Activated T-helper 2 cell treated with anti-CD3 and anti-CD28 coated beads, Interferon-gamma antibody, Interleukin-2, Interleukin-4, amounts not matched to agents 10 μg/mL and 5 μg/mL and 100 μg/mL, durations not matched to agents 14 hours and 24 hours and 36 hours (primary cell): ENCODE measurements around the gene NPHS1. TPM values are rescaled to one million over a fixed set of nuclear protein-coding genes. Genes with fewer than 3 reads are reported as not detected.
"Not testable (repeated sequence)": the region's sequence is repeated elsewhere in the genome, so short reads cannot be mapped to it uniquely, and the experiment has no call there.

ENCODE experiments used
- DNase-seq: peaks from one replicate; pipeline ENCODE4 v3.0.0; 2021; ENCODE audit warnings: low spot score
- H3K27ac Mint-ChIP-seq: one replicate; pipeline ENCODE4 v1.8.0; 2021; ENCODE audit warnings: mixed read lengths
- H3K27me3 Mint-ChIP-seq: one replicate; pipeline ENCODE4 v1.8.0; 2021; ENCODE audit warnings: low read depth, mixed read lengths
- H3K36me3 Mint-ChIP-seq: one replicate; pipeline ENCODE4 v1.8.0; 2021; ENCODE audit warnings: low read depth, mixed read lengths
- H3K4me1 Mint-ChIP-seq: one replicate; pipeline ENCODE4 v1.8.0; 2021; ENCODE audit warnings: low read depth, mixed read lengths
- H3K4me3 Mint-ChIP-seq: one replicate; pipeline ENCODE4 v1.8.0; 2021; ENCODE audit warnings: low read depth, mild to moderate bottlenecking, moderate library complexity, mixed read lengths
- H3K9me3 Mint-ChIP-seq: one replicate; pipeline ENCODE4 v1.8.0; 2021; ENCODE audit warnings: mixed read lengths
- intact Hi-C: fragments of 100-400 bp; cut with micrococcal nuclease; formaldehyde crosslinking; loops from one replicate; pipeline ENCODE4 v1.15.1; 2023
- total RNA-seq: library from RNA; stranded (reverse); gene quantifications from 2 replicates; pipeline ENCODE4 v1.2.3, GENCODE V29; 2022

NPHS1 gene
- total RNA-seq, 1 donor from 2014 or later: 0.05 TPM

- no peaks in the 10 kb centered on the region for H3K27me3 Mint-ChIP-seq
- no peak overlapping the region for H3K27ac Mint-ChIP-seq
- peaks cover 8% of the 10 kb centered on the region for H3K4me1 Mint-ChIP-seq
- H3K9me3 Mint-ChIP-seq: no peaks in the 10 kb centered on the region
- H3K36me3 Mint-ChIP-seq: peaks cover 73% of the 10 kb centered on the region
- DNase-seq: no peak
- intact Hi-C loops: no loop called here
- no peak overlapping the region for H3K4me3 Mint-ChIP-seq
Measured at GRCh38 chr19:35888398-35888797, 36.1 kb upstream of the NPHS1 start.

DNA sequence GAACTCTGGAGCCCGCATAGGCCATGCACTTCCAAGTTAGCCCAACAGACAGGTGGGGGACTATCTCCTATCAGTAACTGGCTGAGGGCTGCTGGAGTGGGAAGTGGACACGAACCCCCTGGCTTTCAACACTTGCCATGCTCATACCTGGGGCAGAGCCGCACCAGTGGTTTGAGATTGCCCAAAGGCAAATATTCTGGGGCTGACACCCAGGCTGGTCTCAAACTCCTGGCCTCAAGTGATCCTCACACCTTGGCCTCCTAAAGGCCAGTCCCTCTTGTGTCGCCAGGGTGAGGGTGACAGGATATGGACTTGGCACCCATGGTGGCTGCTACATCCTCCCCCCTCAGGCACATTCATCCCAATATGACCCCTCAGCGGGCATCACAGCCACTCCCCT lies 34.9 kb upstream of the NPHS1 start:
- Mint-ChIP-seq H3K27me3 (no peaks in the 10 kb centered on the region), H3K36me3 (peaks cover 62% of the 10 kb centered on the region), H3K27ac (no peak overlapping the region), H3K9me3 (no peaks in the 10 kb centered on the region), H3K4me3 (no peak overlapping the region), H3K4me1 (peaks cover 5% of the 10 kb centered on the region)
- no peak for DNase-seq
- intact Hi-C loops: no loop called here

GRCh38 chr19:35885904-35886303 lies 33.6 kb upstream of the NPHS1 start:
- intact Hi-C loops: no loop called here
- H3K4me1 Mint-ChIP-seq: peaks cover 2% of the 10 kb centered on the region
- no peak overlapping the region for H3K27ac Mint-ChIP-seq
- no peaks in the 10 kb centered on the region for H3K9me3 Mint-ChIP-seq
- H3K36me3 Mint-ChIP-seq: peaks cover 52% of the 10 kb centered on the region
- no peak overlapping the region for H3K4me3 Mint-ChIP-seq
- no peak for DNase-seq
- no peaks in the 10 kb centered on the region for H3K27me3 Mint-ChIP-seq

GRCh38 chr19:35885225-35885738 lies 33.0 kb upstream of the NPHS1 start:
- Mint-ChIP-seq H3K9me3 (no peaks in the 10 kb centered on the region), H3K36me3 (peaks cover 46% of the 10 kb centered on the region), H3K4me1 (peaks cover 1% of the 10 kb centered on the region), H3K27ac (no peak overlapping the region), H3K27me3 (no peaks in the 10 kb centered on the region), H3K4me3 (no peak overlapping the region)
- intact Hi-C loops: no loop called here
- DNase-seq: no peak

DNA sequence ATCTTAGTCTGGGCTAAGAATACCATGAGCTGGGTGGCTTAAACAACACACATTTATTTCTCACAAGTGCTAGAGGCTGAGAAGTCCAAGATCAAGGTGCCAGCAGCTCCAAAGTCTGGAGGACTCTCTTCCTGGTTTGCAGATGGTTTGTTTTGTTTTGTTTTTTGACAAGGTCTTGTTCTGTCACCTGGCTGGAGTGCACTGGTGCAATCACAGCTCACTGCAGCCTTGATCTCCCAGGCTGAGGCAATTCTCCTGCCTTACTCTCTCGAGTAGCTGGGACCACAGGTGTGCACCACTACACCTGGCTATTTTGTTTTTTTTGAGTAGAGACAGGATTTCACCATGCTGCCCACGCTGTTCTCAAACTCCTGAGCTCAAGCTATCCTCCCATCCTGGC lies 31.6 kb upstream of the NPHS1 start:
- no peak for DNase-seq
- Mint-ChIP-seq H3K4me3 (no peak overlapping the region), H3K27ac (no peak overlapping the region), H3K4me1 (peaks cover 6% of the 10 kb centered on the region), H3K9me3 (no peaks in the 10 kb centered on the region), H3K27me3 (peaks cover 3% of the 10 kb centered on the region), H3K36me3 (peaks cover 32% of the 10 kb centered on the region)
- intact Hi-C loops: loop anchor here (2.0 kb wide), 1 partner anchor 15 kb away; no protein-coding TSS in a partner anchor

- intact Hi-C loops: loop anchor here (1.0 to 2.0 kb wide), 2 partner anchors 17 to 49 kb away; no protein-coding TSS in a partner anchor
- Mint-ChIP-seq H3K9me3 (no peaks in the 10 kb centered on the region), H3K4me3 (no peak overlapping the region), H3K4me1 (peaks cover 5% of the 10 kb centered on the region), H3K27ac (no peak overlapping the region), H3K27me3 (peaks cover 7% of the 10 kb centered on the region), H3K36me3 (peaks cover 15% of the 10 kb centered on the region)
- no peak for DNase-seq
Measured at GRCh38 chr19:35882114-35882832, 30.0 kb upstream of the NPHS1 start.

DNA sequence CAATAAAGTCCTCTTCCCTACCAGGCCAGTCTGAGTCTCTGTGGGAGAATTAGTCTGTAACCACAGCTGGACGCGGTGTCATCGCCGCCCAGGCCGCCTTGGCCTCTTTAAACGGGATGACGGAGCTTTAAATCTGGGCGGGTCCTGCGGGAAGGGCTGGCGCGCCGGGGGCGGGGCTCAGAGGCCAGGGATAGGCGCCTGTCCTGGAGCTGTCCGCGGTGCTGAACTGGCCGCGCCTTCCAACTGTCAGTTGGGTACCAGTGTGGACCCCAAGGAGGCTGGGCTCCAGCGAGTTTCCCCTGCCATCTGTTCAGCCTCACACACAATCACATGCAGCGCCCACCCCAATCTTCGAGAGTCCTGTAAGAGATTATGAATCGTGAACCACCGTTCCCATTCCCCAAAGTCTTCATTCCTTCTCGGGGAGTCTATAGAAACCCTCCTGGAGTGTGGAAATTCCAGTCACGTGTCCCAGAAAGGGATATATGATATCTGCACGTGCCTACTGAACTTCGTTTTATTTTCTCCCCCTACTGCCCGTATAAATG lies 27.5 kb upstream of the NPHS1 start:
- Mint-ChIP-seq H3K36me3 (no peaks in the 10 kb centered on the region), H3K27ac (no peak overlapping the region), H3K27me3 (peaks cover 7% of the 10 kb centered on the region), H3K9me3 (no peaks in the 10 kb centered on the region), H3K4me1 (peaks cover 5% of the 10 kb centered on the region), H3K4me3 (no peak overlapping the region)
- intact Hi-C loops: no loop called here
- peak; percentile 80 for DNase-seq

DNA sequence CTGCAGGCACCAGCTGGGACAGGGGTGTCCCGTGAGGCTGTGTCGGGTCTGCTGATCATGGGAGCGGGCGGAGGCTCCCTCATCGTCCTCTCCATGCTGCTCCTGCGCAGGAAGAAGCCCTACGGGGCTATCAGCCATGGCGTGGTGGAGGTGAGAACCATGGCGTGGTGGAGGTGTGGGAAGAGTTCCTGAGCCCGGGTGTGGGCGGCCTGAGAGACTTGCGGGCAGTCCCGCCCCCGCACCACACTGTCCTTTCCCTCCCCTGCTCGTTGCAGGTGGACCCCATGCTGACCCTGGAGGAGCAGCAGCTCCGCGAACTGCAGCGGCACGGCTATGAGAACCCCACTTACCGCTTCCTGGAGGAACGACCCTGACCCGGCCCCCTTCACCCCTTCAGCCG lies 26.8 kb upstream of the NPHS1 start:
- no peak for DNase-seq
- H3K4me1 Mint-ChIP-seq: peaks cover 5% of the 10 kb centered on the region
- peaks cover 7% of the 10 kb centered on the region for H3K27me3 Mint-ChIP-seq
- no peak overlapping the region for H3K4me3 Mint-ChIP-seq
- no peak overlapping the region for H3K27ac Mint-ChIP-seq
- intact Hi-C loops: no loop called here
- H3K9me3 Mint-ChIP-seq: no peaks in the 10 kb centered on the region
- H3K36me3 Mint-ChIP-seq: no peaks in the 10 kb centered on the region

GRCh38 chr19:35874392-35874930 lies 22.2 kb upstream of the NPHS1 start:
- no peaks in the 10 kb centered on the region for H3K36me3 Mint-ChIP-seq
- peaks cover 5% of the 10 kb centered on the region for H3K27me3 Mint-ChIP-seq
- peaks cover 9% of the 10 kb centered on the region for H3K4me1 Mint-ChIP-seq
- DNase-seq: no peak
- no peaks in the 10 kb centered on the region for H3K9me3 Mint-ChIP-seq
- H3K27ac Mint-ChIP-seq: no peak overlapping the region
- no peak overlapping the region for H3K4me3 Mint-ChIP-seq
- intact Hi-C loops: no loop called here

DNA sequence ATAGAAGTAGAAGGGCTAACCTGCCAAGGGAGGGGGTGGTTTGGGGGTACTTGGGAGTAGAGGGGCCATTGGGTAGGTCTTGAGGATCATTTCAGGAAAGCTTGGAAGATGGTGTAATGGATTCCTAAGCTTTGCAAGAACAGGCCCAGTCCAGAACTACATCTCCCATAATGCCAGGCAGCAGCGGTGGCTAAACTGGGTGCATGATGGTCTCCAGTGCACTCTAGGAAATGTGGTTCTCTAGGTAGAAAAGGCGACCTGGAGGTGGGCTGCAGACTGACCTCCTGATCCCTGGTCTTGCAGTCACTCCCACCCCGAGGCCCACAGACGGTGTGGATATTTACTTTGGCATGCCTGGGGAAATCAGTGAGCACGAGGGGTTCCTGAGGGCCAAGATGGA lies 19.9 kb upstream of the NPHS1 start:
- Mint-ChIP-seq H3K27me3 (peaks cover 13% of the 10 kb centered on the region), H3K4me3 (no peak overlapping the region), H3K9me3 (no peaks in the 10 kb centered on the region), H3K4me1 (peaks cover 13% of the 10 kb centered on the region), H3K36me3 (no peaks in the 10 kb centered on the region), H3K27ac (no peak overlapping the region)
- intact Hi-C loops: no loop called here
- no peak for DNase-seq

DNA sequence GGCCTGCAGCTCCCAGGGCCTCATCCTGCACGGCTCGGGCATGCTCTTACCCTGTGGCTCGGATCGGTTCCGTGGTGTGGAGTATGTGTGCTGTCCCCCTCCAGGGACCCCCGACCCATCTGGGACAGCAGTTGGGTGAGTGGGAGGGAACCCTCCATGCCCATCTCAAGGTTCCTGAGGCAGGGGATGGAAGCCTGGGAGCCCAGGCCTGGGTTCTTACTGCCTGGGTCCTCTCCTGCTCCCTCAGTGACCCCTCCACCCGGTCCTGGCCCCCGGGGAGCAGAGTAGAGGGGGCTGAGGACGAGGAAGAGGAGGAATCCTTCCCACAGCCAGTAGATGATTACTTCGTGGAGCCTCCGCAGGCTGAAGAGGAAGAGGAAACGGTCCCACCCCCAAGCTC lies 19.3 kb upstream of the NPHS1 start:
- Mint-ChIP-seq H3K4me1 (peaks cover 13% of the 10 kb centered on the region), H3K27me3 (peaks cover 15% of the 10 kb centered on the region), H3K36me3 (no peaks in the 10 kb centered on the region), H3K4me3 (no peak overlapping the region), H3K27ac (no peak overlapping the region), H3K9me3 (no peaks in the 10 kb centered on the region)
- intact Hi-C loops: no loop called here
- no peak for DNase-seq

DNA sequence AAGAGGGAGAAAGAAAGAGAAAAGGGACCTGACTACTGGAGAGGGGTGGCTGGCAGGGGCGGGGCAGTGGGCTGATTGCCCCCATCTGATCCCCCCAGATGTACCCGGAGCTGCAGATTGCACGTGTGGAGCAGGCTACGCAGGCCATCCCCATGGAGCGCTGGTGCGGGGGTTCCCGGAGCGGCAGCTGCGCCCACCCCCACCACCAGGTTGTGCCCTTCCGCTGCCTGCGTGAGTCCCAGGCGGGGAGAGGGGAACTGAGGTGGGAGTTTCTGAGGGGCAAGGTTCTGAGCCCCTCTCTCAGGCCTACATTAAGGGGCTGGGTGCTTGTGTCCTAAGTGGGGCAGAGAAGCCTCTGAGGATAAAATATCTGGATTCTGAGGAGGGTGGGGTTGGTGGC lies 18.5 kb upstream of the NPHS1 start:
- Mint-ChIP-seq H3K27ac (no peak overlapping the region), H3K9me3 (no peaks in the 10 kb centered on the region), H3K4me1 (peaks cover 13% of the 10 kb centered on the region), H3K27me3 (peaks cover 22% of the 10 kb centered on the region), H3K4me3 (no peak overlapping the region), H3K36me3 (no peaks in the 10 kb centered on the region)
- DNase-seq: no peak
- intact Hi-C loops: no loop called here

DNA sequence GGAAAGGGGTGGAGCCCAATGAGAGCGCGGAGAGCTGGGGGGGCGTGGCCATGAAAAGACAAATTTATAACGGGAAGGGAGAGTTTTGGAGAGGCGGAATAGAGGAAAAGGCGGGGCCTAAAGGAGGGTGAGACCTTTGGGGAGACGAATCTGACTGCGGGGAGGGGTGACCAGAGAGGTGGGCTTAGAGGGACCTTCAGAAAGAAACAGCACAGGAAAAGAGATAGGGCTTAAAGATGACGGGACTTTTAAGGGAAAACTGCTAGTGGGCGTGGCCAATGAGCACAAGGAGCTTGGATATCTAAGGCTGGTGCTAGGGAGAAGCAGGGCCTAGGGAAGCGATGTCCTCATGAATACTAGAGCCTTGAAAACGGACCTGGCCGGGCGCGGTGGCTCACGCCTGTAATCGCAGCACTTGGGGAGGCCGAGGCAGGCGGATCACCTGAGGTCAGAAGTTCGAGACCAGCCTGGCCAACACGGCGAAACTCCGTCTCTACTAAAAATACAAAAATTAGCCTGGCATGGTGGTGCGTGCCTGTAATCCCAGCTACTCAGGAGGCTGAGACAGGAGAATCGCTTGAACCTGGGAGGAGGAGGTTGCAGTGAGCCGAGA lies 17.9 kb upstream of the NPHS1 start:
- Mint-ChIP-seq H3K27me3 (peaks cover 27% of the 10 kb centered on the region), H3K4me1 (peaks cover 13% of the 10 kb centered on the region), H3K4me3 (peak overlapping the region; percentile 76)
- DNase-seq, H3K27ac Mint-ChIP-seq, H3K36me3 Mint-ChIP-seq, intact Hi-C loops, H3K9me3 Mint-ChIP-seq: not testable (repeated sequence)
